SW 1271 (cell line): ENCODE measurements around the gene SND1.

Source experiments
- DNase-seq, 2 experiments: peaks; one replicate each; lab custom pipeline; 2025; lab: John Stamatoyannopoulos, UW

Gene SND1

GRCh38 chr7:128020159-128020558 is 368.2 kb downstream of the SND1 start:
- DNase-seq = no peak

GRCh38 chr7:128021366-128021765 is 369.4 kb downstream of the SND1 start:
- no peak for DNase-seq

GRCh38 chr7:128022631-128023532 is 370.9 kb downstream of the SND1 start:
- no peak for DNase-seq

GRCh38 chr7:128024151-128024550 is 372.2 kb downstream of the SND1 start:
- DNase-seq = no peak

- DNase-seq = no peak
These were observed 373.4 kb downstream of the SND1 start for GRCh38 chr7:128025380-128025779.

- no peak for DNase-seq
These were observed 373.8 kb downstream of the SND1 start for GRCh38 chr7:128025819-128026218.

GRCh38 chr7:128026551-128026950 is 374.6 kb downstream of the SND1 start:
- no peak for DNase-seq

- no peak for DNase-seq
These were observed 375.5 kb downstream of the SND1 start for GRCh38 chr7:128027485-128027980.

- DNase-seq = no peak
These were observed 377.5 kb downstream of the SND1 start for GRCh38 chr7:128029405-128029995.

GRCh38 chr7:128030263-128030653 is 378.3 kb downstream of the SND1 start:
- DNase-seq = no peak

- no peak for DNase-seq
These were observed 378.9 kb downstream of the SND1 start, which contains the start of gene LRRC4 for GRCh38 chr7:128030654-128031611. Gene LRRC4, minus strand, starts transcription at chr7:128031437. Its CDS starts 797 bp downstream, at chr7:128030640.

- peak in 1 of 2 experiments; percentile 27 for DNase-seq
These were observed 380.1 kb downstream of the SND1 start for GRCh38 chr7:128031901-128032604.

- DNase-seq = no peak
These were observed 380.7 kb downstream of the SND1 start for GRCh38 chr7:128032605-128033235.

GRCh38 chr7:128033246-128033645 is 381.3 kb downstream of the SND1 start:
- no peak for DNase-seq

GRCh38 chr7:128034825-128035224 is 382.8 kb downstream of the SND1 start:
- no peak for DNase-seq

- DNase-seq = no peak
These were observed 383.7 kb downstream of the SND1 start for GRCh38 chr7:128035712-128036111.

- DNase-seq = no peak
These were observed 384.4 kb downstream of the SND1 start for GRCh38 chr7:128036226-128036940.

- no peak for DNase-seq
These were observed 385.1 kb downstream of the SND1 start for GRCh38 chr7:128037081-128037480.

GRCh38 chr7:128037880-128038619 is 386.1 kb downstream of the SND1 start:
- DNase-seq = no peak
